ENCODE data around the gene PAIP2. TPM values are rescaled to one million over a fixed set of nuclear protein-coding genes. Genes with fewer than 3 reads are reported as not detected.
"Not testable (repeated sequence)": the region's sequence is repeated elsewhere in the genome, so short reads cannot be mapped to it uniquely, and the experiment has no call there.

PAIP2 gene
- total RNA-seq, 1 donor from 2014 or later = 87.1 TPM

DNA sequence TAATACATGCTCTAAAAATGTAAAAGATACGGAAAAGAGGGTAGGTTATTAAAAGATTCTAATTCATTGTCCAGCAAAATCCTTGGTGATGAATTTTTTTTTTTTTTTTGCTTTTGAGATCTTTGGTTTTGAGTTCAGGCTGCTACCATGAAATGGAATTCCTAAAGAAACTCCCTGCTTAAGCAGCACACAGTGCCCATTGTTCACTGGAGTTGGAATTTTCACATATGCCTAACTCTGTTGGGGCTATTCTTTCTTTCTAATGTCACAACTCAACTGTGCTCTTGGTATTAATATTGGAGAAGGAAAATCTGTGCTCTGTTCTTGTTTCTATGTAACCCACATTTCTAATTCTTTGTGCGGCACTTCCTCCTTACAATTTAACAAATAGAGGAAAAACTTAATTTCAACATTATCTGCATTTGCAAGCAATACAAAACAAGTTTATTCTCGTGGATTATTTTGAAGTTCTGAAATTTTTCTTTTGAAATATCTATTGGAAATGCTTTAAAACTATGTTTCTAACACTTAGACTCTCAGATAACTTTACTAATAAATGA is 26.5 kb upstream of the PAIP2 start:
- DNase-seq (ENCODE audit: low read depth in 2 of 2) = no peak

DNA sequence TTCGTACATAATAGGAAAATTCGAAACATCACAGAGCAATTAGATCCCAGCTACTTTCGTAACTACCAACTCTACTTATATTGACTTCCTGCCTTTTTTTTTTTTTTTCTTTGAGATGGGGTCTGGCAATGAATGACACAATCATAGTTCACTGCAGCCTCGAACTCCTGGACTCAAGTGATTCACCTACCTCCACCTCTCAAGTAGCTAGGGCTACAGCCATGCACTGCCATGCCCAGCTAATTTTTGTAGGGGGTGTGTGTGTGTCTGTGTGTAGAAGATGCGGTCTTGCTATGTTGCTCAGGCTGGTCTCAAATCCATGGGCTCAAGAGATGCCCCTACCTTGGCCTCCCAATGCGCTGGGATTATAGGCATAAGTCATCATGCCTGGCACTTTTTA is 5.8 kb upstream of the PAIP2 start:
- no peak for DNase-seq (ENCODE audit: low read depth in 2 of 2)

DNA sequence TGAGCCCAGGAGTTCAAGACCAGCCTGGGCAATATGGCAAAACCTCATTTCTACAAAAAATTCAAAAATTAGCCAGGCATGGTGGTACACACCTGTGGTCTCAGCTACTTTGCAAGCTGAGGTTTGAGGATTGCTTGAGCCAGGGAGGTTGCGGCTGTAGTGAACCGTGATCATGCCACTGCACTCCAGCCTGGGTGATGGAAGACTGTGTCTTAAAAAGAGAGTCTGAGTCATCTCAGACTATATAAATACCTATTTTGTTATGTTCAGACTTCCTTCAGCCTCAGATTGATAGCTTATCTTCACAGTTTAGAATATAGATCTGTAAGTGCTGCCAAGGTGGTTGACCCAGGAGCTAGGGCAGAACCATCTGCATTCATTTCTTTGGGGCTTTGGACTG is 1.6 kb upstream of the PAIP2 start:
- DNase-seq (ENCODE audit: low read depth in 2 of 2) = peak in 1 of 2 donors; percentile 6

DNA sequence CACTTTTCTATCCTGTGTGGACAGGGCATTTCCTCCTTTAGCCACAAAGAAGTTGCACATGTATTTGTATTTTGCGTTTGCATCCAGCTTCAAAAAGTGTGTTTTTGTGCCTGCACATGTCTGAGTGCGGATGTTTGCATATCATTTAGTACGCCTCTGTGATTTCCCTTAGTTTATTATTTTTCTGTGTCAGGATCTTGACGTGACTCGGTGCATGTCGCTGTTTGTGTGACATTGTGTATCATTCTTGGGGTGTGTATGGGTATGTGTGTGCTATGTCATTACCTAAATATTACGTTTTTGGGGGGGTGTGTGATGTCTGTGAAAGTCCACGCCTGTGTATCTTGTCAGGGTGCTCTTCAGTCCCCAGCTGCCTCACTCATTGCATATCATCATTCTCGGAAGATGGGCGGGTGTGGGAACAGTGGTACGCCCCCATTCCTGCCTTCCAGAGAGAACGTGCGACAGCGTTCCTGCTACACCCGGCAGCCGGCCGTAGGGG is 416 bp upstream of the PAIP2 start:
- DNase-seq (ENCODE audit: low read depth in 2 of 2) = peak in 1 of 2 donors; percentile 7

DNA sequence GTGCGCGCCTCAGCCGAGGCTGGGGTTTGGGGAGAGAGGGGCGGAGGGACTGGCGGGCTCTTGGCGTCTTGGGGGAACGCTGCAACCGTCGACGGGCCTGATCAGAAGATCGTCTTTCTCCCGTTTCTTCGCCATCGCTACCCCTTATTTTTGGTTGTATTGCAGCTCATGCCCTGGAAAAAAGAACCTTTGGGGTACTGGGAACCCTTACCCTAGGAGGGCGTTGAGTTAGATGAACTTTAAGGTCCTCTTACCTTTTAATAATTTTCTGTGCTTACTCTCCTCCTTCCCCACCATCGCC is 719 bp downstream of the PAIP2 start:
- no peak for DNase-seq (ENCODE audit: low read depth in 2 of 2)

DNA sequence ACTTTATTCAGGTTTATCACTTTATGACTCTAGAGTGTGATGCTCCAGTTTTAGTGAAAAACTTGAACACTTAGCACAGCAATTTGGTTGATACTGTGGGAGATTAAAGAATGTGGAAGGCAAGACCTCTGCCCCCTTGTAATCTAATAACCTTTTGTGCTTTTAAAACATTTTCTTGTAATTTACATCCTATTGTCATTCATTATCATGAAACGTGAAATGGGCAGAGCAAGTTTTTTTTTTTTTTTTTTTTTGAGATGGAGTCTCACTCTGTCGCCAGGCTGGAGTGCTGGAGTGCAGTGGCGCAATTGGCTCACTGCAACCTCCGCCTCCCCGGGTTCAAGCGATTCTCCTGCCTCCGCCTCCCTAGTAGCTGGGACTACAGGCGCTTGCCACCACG is 1.8 kb downstream of the PAIP2 start:
- no peak for DNase-seq (ENCODE audit: low read depth in 2 of 2)

DNA sequence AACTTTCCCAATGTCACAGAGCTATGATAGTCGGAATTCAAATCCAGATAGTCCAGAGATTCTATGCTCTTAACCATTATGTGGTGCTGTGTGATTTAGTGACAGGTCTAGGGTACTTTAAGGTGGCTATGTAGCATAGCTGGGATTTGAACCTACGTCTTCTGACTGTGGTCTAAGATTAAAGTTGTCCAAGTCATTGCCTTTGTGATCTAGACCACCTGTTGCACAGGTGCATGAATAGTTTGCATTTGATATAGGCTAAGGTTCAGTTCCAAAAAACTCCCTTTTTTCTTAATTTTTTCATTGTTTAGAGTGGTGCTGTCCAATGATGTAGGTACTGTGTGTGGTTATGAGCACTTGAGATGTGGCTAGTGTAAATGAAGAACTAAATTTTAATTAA is 2.5 kb downstream of the PAIP2 start:
- no peak for DNase-seq (ENCODE audit: low read depth in 2 of 2)

DNA sequence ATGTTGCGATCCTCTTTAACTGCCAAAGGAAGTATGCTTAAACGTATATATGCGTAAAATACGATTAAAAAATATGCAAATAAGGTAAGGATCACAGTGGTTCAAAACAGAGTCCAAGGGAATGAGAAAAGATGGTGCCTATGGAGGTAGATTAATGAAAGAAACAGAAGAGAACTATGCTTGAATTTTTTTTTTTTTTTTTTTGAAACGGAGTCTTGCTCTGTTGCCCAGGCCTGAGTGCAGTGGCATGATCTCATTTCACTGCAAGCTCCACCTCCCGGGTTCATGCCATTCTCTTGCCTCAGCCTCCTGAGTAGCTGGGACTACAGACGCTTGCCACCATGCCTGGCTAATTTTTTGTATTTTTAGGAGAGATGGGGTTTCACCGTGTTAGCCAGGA is 3.8 kb downstream of the PAIP2 start:
- DNase-seq (ENCODE audit: low read depth in 2 of 2) = not testable (repeated sequence)

DNA sequence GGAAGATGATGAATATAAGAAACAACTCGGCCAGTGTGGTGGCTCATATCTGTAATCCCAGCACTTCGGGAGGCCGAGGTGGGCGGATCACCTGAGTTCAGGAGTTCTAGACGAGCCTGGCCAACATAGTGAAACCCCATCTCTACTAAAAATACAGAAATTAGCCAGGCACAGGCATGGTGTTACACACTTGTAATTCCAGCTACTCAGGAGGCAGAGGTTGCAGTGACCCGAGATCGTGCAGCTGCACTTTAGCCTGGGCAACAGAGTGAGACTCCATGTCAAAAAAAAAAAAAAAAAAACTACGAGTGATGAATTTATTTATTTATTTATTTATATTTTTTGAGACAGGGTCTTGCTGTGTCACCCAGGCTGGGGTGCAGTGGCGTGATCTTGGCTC is 6.2 kb downstream of the PAIP2 start:
- not testable (repeated sequence) for DNase-seq (ENCODE audit: low read depth in 2 of 2)

DNA sequence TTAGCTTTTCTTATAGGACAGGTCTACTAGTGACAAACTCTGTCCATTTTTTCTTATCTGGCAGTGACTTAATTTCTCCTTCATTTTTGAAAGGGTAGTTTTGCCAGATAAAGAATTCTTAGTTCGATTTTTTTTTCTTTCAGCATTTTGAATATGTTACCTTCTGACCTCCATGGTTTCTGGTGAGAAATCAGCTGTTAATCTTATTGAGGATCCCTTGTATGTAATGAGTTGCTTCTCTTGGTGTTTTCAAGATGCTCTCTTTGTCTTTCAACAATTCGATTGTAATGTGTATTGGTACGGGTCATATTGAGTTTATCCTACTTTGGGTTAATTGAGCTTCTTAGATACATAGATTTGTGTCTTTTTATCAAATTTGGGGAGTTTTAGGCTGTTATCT is 12.5 kb downstream of the PAIP2 start:
- DNase-seq (ENCODE audit: low read depth in 2 of 2) = no peak

DNA sequence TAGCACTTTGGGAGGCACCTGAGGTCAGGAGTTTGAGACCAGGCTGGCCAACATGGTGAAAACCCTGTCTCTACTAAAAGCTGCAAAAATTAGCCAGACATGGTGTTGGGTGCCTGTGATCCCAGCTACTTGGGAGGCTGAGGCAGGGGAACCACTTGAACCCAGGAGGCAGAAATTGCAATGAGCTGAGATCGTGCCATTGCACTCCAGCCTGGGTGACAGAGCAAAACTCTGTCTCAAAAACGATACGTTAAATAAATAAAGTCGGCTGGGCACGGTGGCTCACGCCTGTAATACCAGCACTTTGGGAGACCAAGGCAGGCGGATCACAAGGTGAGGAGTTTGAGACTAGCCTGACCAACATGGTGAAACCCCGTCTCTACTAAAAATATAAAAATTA is 14.2 kb downstream of the PAIP2 start:
- not testable (repeated sequence) for DNase-seq (ENCODE audit: low read depth in 2 of 2)

DNA sequence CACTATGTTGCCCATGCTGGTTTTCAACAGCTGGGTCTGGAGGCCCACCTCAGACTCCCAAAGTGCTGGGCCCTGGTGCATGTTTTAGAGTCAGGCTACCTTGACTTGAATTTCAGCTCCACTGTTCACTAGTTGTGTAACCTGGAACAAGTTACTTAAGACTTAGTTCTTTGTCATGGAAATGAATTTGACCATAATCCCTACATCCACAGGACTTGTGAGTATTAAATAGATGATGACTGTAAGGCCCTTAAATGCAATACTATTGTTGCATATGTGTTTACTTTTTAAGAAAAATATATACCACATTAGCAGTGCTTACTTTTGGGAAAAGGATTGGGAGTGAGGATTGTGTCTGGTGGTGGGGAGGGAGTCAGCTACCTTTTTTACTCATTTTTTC is 16.4 kb downstream of the PAIP2 start:
- DNase-seq (ENCODE audit: low read depth in 2 of 2) = no peak

DNA sequence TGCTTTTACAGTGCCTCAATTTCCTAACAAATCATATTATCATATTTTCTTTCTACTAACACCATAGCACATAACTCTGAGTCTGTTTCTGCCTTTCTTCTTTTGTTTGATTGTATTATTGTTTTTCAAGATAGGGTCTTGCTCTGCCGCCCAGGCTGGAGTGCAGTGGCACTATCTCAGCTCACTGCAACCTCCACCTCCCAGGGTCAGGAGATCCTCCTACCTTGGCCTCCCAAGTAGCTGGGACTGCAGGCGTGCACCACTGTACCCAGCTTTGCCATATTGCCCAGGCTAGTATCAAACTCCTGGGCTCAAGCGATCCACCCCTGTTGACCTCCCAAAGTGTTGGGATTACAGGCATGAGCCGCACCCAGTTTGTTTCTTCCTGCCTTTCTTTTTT is 18.7 kb downstream of the PAIP2 start:
- no peak for DNase-seq (ENCODE audit: low read depth in 2 of 2)

DNA sequence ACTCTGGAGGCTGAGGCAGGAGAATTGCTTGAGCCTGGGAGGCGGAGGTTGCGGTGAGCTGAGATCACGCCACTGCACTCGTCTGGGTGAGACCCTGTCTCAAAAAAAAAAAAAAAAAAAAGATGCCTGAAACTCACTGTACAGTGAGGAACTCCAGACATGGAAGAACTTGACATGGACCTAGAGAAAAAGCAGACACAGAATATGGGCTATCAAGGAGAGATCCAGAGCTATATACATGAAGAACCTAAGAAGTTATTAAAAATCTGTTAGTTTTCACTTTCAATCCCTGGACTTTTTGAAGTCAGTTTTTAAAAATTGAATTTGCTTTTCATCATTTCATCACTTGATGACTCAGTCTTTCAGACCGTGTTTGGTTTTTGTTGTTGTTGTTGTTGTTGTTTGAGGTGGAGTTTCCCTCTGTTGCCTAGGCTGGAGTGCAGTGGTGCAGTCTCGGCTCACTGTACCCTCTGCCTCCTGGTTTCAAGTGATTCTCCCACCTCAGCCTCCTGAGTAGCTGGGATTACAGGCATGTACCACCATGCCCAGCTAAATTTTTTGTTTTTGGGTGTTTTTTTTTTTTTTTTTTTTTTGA is 20.3 kb downstream of the PAIP2 start:
- DNase-seq (ENCODE audit: low read depth in 2 of 2) = no peak

DNA sequence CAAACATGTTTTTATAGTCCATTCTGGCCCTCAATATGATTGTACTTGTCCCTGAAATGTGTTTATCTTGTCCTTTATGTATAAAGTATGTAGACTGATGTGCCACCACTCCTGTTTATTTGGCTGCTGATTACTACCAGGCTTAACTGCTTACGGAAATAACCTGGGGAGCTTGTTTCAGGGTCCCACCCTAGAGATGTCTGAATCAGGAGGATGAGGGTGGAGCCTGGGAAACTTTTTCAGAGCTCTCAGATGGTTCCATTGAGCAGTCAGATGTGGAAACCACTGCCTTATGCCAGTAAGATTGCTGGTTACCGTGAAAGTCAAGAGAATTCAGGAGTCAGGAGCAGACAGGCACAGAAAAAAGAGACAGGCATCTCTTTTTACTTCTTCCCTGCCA is 22.3 kb downstream of the PAIP2 start:
- DNase-seq (ENCODE audit: low read depth in 2 of 2) = no peak

DNA sequence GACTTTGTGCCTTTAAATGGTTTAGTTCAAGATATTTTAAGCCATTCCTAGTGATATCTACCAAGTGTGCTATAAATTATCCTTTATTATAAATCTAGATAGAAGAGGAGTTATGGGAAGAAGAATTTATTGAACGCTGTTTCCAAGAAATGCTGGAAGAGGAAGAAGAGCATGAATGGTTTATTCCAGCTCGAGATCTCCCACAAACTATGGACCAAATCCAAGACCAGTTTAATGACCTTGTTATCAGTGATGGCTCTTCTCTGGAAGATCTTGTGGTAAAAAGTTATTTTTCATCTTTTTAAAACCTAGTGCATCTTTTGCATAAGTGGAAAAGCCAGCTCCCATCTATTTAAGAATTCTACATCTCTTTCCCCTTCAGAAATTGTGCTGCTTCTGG is 22.8 kb downstream of the PAIP2 start:
- no peak for DNase-seq (ENCODE audit: low read depth in 2 of 2)

DNA sequence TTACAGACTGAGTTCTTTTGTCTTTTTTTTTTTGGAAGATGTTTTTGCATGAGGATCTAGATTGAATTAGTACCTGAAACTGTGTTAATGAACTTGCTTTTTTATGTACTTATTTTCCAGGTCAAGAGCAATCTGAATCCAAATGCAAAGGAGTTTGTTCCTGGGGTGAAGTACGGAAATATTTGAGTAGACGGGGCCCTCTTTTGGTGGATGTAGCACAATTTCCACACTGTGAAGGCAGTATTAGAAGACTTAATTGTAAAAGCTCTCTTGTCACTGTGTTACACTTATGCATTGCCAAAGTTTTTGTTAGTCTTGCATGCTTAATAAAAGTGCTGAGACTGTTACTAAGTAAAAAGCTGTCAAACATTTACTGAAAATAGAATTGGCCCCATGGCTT is 27.0 kb downstream of the PAIP2 start:
- DNase-seq (ENCODE audit: low read depth in 2 of 2) = no peak

DNA sequence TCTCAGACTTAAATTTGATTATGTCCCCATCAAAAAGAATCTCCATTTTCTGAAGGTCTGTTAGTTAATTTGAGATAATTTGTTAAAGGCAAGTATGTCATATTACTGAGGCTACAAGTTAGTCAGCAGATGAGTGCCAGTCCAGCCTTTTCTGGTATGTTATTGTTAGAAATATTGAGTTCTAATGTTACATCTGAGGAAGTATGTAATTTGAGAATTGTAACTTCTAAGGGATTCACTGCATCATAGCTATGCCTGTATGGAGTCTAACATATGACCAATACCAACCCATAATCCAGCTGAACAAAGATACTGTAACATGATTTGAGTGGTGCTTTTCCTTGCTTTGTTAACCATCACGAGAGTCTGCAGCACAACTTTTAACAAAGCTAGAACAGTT is 27.5 kb downstream of the PAIP2 start:
- no peak for DNase-seq (ENCODE audit: low read depth in 2 of 2)

DNA sequence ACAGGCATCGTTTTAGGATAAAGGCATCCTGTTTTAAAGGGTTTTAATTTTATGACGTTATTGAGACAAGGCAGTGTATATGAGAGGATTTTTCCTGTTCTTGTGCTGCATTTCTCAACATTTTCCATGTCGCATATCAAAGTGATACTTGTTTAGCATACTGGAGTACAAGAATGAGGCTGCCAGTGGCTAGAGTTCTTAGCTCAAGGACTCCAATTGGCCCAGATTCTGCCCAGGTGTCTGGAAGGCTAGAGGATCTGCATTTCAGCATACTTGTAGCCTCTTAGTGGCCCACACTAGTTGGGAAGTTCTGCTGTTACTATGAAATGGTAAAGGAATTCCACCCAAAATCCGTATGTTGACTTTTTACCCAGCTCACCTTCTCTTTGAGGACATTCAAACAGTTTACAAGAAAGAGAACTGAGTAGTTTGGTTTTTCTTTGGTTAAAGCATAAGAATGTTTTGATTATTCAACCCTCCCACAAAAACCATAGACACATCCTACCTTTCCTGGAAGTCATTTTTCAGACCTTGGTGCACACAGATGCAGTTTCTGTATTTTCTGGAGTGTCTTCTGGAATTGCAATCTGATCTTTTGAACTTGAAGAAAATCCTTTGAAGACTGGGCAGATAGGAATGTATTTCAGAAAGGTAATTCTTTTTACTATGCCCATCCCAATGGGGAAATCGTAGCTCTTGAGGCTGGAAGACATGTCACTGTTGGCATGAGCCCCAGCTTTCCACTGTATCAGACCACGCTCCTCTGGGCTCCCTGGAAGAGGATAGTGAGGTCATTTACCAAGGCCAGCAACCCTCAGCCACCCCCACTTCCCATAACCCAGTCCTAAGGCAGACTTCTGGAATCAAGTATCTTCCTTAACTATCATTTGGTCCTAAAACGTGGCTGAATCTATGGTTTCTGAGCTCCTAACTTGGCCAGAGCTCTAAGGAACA is 30.1 kb downstream of the PAIP2 start:
- DNase-seq (ENCODE audit: low read depth in 2 of 2) = no peak

DNA sequence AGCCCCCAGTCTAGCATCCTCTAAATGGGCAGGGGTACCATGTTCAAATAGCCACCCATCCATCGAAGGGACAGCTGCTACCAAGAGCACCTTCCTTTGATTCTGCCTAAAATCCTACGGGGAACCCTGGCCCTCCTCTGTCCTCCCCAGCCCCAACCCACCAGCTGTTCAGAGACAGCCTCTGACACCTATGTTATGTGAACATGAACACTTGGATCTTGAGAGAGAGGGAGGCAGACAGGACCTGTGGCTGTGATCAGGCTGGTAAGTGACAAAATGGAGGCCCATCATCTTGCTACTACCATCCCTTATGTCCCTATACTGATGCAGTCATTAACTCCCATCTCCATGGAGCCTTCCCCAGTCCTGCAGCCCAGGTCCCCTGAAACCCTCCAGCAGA is 33.3 kb downstream of the PAIP2 start:
- DNase-seq (ENCODE audit: low read depth in 2 of 2) = no peak

DNA sequence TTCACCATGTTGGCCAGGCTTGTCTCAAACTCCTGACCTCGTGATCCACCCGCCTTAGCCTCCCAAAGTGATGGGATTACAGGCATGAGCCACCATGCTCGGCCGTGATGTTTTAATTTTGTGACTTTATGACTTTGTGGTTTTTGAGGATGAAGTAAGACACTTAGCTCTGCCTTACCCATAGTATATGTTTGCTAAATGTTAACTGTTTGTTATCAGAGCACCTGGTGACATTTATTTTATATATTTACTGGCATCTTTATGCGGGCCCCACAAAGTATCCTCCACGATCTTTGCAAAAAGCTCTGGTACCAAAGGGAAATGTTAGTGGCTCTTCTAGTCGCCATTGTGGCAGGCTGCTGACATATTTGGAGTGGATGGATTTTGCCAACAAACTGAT is 34.7 kb downstream of the PAIP2 start:
- DNase-seq (ENCODE audit: low read depth in 2 of 2) = no peak

DNA sequence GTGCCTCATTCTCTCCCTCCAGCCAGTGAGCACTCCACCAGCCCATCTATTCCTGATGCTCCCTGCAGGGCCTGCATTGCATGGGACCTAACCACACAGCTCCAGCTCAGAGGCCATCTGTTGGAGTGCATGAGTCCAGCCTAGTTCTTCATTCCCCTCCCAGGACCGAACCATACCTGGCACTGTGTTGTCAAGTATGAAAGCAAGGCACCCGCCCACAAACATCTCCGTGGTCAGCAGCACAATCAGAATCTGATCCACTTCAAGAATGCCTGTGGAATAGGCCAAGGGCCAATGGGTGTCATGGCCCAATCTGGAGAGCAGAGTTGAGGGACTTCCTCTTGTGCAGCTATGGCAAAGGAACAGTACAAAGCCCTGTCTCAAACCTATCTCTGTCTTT is 35.6 kb downstream of the PAIP2 start:
- no peak for DNase-seq (ENCODE audit: low read depth in 2 of 2)

Measured in lung microvascular endothelial cell (primary cell).